Daoy (cell line): ENCODE measurements around the gene B4GALNT2. TPM values are rescaled to one million over a fixed set of nuclear protein-coding genes. Genes with fewer than 3 reads are reported as not detected.

ENCODE experiments used
- DNase-seq: peaks from one replicate; pipeline ENCODE4 v3.0.0-alpha.2; 2015; ENCODE audit warnings: low read depth
- total RNA-seq: library from RNA; depleted of rRNA; stranded (reverse); fragments of >200 nt; shearing (Covaris generic); gene quantifications from 2 replicates; pipeline ENCODE4 v1.2.3, GENCODE V29; 2014

B4GALNT2 gene
- total RNA-seq, 1 experiment from 2014 or later, result 0.63 TPM

GRCh38 chr17:49210158-49211029 is 77.8 kb downstream of the B4GALNT2 start, which contains the start of the genes ABI3 and GNGT2:
ABI3 (plus strand) TSS chr17:49210707; CDS start chr17:49210725, 18 bp downstream.
GNGT2 (minus strand) TSS chr17:49210574; CDS start chr17:49207422, 3,152 bp downstream.
- DNase-seq, result peak; percentile 42

GRCh38 chr17:49213399-49213798 is 80.8 kb downstream of the B4GALNT2 start:
- DNase-seq, result no peak

GRCh38 chr17:49213847-49214246 is 81.3 kb downstream of the B4GALNT2 start:
- DNase-seq, result no peak

- no peak for DNase-seq
These were observed 82.2 kb downstream of the B4GALNT2 start for GRCh38 chr17:49214676-49215360.

- DNase-seq, result no peak
These were observed 83.9 kb downstream of the B4GALNT2 start for GRCh38 chr17:49216482-49216881.

- no peak for DNase-seq
These were observed 84.5 kb downstream of the B4GALNT2 start for GRCh38 chr17:49216953-49217650.

GRCh38 chr17:49217651-49218413 is 85.3 kb downstream of the B4GALNT2 start:
- no peak for DNase-seq

GRCh38 chr17:49218941-49219913 is 86.7 kb downstream of the B4GALNT2 start:
- DNase-seq, result no peak

- DNase-seq, result no peak
These were observed 87.4 kb downstream of the B4GALNT2 start for GRCh38 chr17:49219987-49220386.

GRCh38 chr17:49223168-49223516 is 90.6 kb downstream of the B4GALNT2 start:
- DNase-seq, result no peak

- peak; percentile 44 for DNase-seq
These were observed 91.1 kb downstream of the B4GALNT2 start for GRCh38 chr17:49223517-49224197.

- DNase-seq, result no peak
These were observed 91.8 kb downstream of the B4GALNT2 start for GRCh38 chr17:49224198-49224996.

GRCh38 chr17:49224997-49225337 is 92.4 kb downstream of the B4GALNT2 start:
- DNase-seq, result no peak

GRCh38 chr17:49225554-49226236 is 93.1 kb downstream of the B4GALNT2 start:
- no peak for DNase-seq
